ENCODE measurements around the gene FAM234B.

The FAM234B gene

DNA sequence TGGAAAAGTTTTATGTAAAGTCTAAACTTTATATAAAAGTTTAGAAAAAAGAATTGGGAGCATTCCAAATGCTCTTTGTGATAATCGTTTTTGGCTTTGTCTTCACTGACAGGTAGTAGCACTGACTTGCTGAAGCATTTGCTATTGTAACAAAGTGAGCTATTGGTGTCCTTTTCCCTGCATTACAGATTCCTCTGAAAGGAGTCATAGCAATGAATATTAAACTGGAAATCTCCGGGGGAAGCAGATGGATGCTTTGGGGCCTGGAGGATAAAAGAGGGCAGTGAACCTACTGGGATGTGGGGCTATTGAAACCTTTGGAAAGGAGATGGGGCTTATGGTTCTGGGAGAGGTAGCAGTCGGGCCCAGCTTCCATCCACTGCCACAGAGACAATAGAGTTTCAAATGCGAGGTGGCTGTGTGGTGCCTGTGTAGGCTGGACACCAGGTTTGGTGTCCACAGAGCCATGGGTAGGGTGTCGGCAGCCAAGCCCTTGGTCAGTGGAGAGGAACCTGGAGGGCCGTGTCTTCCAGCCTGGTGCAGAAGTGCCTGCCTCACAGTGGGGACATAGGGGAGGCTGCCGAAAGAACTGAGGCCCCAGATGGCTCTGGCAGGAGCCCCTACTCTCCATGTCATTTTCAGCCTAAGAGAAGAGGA, 49.1 kb downstream of the FAM234B start:
- no peak for DNase-seq (ENCODE audit: low read depth)

DNA sequence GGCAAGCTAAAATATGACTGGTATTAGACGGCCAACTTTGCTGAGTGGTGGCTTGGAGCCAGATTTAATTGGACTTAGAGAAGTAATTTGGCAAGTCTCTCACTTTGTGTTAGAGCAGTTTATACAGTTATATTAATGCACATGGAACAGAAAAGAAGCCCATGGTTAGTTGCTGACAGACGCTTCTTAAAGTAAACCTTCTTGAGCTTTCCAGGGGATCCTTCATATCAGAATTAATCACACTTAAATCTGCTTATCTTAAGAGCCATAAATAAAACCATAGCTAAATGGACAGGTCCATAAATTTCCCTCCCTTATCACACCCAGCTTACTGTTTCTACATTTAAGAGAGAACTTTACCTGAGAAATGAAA, 49.7 kb downstream of the FAM234B start:
- DNase-seq (ENCODE audit: low read depth): no peak

DNA sequence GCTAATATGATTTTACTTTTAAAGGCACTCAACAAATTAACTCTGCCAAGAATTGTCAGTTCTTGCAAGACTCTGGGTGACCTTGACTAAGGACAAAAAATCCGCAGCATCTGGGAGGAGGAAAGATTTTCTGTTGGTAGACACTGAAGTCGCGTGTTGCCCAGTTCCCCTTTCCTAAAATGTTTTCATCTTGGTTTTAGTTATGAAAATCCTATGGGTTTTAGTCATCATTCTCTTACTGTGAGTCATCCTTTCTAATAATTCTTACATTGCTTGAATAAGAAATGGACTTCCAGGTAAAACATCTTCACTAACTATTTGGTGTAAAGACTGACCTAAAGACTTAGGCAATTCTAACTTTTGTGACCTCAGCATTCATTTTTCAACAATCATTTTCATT, 50.2 kb downstream of the FAM234B start:
- DNase-seq (ENCODE audit: low read depth): peak; percentile 68

DNA sequence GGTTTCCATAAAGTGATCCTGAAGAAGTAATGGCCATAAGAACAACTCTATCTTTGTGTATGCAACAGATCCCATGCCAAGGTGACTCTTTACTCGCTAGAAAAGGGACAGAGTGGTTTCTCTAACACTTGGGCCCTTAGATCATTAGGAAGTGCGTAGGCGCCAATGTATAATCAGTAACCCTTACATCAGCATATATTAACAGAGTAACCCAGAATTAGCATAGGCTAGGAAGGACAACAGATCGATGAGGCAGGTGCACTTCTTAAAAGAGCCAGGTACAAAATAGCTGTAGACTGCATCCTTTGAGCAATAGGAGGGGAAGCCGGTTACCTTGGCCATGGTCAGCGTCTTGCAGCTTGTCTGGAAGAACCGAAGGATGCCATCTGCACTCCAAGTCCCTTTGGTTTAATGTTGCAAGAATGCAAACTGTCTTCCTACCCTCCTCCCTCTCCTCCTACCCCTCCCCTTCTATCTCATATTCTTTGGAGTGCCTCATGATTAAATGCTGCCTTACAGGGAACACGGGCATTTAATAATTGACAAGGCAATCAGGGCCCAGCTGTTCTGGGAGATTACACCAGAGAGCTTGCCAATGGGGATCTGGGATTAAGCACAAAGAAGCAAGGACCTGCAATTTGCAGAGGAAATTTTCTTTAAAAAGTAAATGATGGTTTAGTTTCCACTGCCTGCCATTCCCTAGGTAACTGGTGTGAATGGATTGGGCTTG, 51.2 kb downstream of the FAM234B start:
- DNase-seq (ENCODE audit: low read depth): no peak

DNA sequence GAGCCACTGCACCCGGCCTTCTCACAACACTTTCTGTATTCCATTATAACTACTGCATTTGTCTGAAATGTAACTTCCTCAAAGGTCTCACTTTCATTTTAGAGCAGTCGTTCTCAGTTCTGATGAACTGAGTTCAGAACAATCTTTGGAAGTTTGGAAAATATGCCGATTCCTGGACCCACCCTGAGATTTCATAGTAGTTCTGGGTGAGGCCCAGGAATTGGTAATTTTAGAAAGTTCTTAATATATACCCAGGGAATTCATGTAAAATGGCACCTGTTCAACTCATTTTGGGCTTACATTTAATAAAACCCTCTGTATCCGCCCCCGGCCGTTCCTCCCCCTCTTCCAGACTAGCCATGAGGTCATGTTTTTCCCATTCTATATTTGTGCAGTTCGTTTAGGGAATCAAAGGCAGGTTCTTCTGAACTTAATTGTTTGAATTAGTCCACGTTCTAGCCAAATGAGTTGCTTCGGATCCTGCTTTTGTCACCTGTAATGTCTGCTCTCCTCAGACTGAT, 53.4 kb downstream of the FAM234B start:
- no peak for DNase-seq (ENCODE audit: low read depth)

DNA sequence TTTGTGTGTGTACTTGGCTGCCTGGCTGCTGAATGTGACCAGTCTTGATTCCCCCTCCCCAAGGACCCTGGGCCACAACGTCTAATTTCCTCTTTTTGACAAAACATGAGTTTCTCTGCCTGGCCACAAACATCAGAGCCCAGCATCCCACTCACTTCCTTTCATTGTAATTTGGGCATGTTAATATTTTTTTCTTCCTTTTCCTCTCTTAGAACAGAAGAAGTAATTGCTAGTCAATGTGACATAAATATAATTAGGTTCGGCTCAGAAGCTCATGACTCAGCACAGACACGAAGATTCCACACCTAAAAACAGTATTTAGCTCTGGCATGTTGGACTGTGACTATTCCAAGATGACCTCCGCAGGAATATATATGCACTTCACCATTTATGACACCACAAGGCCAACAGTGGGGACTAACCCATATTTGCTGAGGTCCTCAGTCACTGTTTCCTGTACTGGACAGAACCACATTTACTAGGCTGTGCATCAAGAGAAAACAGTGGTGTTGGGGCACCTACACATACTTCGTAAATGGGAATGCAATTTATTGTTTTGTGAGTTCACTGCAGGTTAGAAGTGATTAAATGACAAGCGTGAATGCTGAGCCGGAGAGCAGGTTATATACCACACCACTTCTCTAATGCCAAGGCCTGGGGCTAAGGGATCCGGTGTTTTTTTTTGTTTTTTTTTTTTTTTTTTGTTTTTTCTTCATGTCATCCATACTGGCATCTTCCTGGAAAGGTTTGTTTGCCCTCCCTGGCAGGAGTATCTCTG, 55.1 kb downstream of the FAM234B start:
- DNase-seq (ENCODE audit: low read depth): no peak

DNA sequence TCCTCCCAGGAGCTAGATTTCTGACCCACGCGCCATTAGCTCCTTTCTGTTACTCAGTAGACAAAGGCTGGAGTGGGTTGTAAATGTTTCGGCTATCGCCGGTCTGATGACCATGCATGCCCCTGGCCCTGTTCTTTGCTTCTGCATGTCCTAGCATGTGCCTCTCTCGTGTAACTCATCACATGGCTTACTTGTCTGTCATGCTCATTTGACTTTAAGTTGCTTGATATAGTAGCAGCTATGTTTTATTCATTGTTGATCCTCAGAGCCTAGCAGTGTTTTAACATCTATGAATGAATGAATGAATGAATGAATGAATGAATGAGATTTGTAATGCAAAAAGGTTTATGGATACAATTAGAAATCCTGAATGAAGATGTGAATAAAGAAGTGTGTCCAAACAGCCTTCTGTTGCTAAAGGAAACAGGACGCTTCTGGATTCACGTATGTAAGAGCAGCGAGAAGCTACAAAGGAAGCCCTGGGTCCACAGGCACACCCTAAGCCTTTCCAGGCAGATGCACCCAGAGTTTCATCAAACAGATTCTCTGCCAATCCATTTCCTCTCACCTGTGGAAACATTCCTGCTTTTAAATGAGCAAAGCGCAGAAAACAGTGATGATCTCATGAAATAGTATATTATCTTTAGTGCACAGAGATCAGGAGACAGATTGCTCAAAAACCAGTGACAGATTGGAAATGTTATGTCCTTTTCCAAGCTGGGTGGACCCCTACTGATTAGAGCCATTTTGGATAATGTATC, 55.8 kb downstream of the FAM234B start:
- no peak for DNase-seq (ENCODE audit: low read depth)

DNA sequence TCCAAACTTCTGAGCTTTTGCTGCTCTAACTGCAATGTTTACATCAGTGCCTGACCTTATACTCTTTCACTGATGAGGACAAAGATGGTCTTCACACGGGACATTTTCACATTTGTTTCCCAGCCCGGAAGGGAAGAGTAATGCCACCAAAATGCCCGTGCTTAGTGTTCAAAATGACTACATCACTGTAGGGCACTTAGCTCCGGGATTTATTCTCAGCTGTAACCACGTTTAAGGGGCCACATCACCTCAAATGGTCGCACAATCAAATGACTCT, 56.4 kb downstream of the FAM234B start:
- DNase-seq (ENCODE audit: low read depth): no peak

DNA sequence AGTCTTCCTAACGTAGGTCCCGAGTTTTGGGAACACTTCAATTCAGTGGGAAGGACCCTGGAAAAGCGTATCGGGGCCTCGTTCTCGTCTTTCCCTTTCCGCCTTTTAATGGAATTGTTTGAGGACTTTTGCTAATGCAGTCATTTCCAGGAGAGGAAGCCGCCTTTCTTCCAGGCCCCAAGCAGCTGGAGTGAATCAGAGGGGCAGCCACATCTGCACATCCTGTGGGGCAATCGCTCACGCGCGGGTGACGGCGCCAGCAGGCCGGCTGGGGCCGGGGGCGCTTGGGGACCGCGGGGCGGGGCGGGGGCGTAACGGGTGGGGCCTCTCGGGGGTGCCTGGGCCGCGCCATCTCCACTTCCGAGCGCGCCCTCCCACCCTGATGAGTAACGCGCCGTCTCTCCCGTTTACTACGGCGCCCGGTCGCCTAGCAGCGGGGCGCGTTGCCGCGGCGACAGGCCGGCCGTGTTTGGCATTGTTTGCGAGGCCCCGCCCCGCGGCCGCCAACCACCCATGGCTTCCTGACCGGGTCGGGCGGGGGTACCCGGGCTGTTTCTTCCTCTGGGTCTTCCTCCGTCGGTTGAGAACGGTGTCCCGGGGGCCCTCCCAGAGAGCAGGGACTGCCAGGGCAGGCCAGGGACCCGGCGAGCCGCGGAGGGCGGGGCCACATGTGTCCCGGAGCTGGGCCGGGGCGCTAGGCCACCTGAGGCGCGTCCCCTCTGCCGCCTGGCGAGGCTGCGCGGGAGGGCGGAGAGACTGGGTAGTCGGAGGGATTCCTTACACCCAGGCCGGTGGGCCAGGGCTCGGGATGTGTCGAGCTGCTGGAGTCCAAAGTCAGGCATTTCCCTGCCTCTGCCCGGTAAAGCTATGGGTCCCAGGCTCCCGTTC, 56.9 kb downstream of the FAM234B start:
- DNase-seq (ENCODE audit: low read depth): peak; percentile 86

DNA sequence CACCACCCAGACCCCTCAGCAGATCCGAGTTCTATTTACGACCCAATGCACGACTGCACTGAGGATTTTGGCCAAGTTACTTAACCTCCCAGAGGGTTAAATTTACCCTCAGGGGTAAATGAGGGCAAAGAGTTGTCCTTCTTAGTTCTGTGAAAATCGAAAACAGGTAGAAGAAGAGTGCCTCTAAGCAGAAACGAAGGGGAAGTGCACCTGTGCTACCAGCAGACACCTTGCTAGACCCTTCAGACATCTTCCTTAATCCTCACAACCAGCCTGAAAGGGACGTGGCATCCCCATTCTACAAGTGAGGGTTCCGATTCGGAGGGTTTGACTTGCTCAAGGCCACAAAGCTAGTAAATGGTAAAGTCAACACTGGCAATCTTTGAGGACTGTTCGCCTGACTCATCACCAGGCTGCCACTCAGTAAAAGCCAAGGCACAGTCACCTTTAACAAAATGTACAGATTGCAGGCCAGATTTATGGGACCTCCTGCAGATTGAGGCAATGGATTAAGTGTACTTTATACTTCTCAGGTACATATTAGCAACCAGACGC, 57.7 kb downstream of the FAM234B start:
- no peak for DNase-seq (ENCODE audit: low read depth)

DNA sequence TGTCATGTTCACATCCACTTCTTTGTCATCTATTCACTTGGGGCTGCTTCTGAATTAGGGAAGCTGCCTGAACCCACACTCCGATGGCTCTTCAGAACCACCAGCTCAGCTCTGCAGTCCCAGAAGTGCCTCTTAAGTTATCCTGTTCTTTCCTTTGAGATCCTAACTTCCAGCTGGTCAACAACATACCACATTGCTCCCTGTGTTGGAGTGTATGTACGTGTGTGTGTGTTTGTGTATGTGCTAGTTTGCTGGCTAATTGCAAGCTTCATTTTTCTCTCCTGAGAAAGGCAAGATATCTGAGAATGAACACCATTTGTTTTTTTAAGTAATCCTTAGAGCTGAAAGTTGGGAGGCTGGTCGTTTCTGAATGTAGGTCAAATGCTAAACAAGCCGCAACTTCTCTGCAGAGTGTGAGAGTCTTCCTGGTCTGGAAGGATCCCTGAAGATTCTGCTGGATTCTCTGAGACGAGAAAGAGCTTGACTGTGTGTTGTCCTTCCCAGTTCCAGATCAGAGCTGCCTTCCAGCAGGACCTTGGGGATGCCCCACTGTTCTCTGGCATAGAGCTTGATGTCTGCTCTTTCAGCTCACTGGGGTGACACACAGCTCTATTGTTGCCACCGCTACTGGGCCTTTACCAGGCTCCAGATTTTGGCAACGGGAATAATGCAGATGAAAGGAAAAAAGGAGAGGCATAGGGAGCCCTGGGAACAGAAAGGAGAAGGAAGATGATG, 58.4 kb downstream of the FAM234B start:
- no peak for DNase-seq (ENCODE audit: low read depth)

DNA sequence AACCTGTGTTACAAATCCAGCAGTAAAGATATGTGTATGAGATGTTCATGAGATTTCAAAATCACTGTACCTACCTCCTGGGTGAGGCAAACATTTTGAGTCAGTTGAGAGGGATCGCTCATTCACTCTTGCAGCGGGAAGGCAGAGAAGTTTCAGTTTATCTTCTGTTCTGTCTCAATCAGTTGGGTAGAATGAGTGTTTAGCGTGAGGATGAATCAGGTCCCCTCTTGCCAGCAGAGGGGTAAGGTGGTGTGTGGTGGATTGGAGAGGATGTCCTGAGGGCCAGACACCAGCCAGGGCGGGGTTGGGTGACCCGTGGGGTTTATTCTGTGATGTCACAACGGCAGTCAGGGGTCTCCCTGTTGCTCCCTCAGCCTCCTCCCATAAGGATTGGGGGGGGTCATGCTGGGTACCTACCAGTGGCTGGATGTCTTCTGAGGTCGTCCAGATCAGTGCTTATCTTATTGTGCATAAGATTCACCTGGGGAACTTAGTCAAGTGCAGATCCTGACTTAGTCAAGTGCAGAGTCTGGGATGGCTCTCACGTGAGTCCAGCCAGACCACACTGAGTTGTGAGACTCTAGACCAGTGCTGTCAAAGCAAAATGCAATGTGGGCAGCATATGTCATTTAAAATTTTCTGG, 59.3 kb downstream of the FAM234B start, which contains the start of gene GSG1:
TSS of gene GSG1 (minus strand) at position 277 of the 643 bp plus-strand sequence. CDS start at position 122, 155 bp downstream.
- DNase-seq (ENCODE audit: low read depth): no peak

DNA sequence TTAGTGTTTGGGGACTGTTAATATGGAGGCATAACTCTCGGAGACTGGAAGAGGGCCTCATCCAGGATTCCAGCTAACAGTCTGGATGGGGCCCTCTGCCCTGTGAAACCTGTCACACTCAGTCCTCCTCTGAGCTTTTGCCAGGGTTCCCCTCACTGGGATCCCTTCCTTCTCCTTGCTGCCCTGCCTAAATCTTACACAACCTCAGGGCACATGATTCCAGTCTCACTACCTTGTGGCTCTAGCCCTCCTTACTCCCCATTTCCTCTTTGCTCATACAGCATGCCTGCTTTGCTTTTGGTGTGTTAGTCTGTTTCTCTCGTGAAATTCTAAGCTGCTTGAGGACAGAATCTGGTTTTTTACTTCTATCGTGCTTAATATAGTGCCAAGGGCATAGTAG, 60.2 kb downstream of the FAM234B start:
- DNase-seq (ENCODE audit: low read depth): no peak

DNA sequence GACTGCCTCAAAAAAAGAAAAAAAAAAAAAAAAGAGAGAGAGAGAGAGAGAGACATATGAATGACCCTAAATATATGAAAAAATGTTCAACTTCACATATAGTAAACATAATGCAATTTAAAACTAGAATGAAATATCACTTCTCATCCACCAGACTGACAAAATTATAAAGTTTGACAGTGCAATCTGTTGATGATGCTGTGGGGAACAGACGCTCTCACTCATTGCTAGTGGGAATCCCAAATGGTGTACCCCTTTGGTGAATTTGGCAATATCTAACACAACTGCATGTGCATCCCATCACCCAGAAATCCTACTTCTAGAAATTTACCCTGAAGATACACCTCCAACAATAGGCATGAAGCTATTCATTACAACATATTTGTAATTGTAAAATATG, 61.6 kb downstream of the FAM234B start:
- no peak for DNase-seq (ENCODE audit: low read depth)

DNA sequence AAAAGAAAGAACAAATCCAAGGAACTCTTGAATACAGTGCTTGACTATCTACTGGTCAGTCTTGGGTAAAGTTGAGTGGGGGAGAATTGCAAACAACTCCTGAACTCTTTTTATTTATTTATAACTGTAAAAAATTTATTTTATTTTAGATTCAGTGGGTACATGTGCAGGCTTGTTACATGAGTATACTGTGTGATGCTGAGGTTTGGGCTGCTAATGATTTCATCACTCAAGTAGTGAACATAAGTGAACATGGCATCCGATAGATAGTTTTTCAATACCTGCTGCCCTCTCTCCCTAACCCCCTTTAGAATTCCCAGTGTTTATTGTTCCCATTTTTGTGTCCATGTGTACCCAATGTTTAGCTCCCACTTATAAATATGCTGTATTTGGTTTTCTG, 62.5 kb downstream of the FAM234B start:
- DNase-seq (ENCODE audit: low read depth): no peak

DNA sequence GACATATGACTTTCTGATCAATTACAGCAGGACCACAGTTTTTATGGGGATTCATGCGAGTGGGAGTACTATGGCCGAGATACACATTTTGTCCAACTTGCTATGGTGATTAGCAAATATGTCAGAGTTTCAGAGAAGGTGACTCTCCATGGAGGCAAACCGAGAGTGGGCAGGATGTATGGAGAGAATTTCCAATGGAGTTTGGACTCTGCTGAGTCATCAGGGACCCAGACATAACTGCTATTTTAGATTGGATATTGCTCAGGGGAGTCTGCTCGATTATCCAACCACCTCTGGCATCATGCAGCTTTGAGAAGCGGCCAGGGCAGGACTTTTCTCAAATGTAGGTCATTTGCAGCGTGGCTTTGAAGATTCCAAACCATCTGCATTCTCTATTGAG, 68.8 kb downstream of the FAM234B start:
- DNase-seq (ENCODE audit: low read depth): no peak

DNA sequence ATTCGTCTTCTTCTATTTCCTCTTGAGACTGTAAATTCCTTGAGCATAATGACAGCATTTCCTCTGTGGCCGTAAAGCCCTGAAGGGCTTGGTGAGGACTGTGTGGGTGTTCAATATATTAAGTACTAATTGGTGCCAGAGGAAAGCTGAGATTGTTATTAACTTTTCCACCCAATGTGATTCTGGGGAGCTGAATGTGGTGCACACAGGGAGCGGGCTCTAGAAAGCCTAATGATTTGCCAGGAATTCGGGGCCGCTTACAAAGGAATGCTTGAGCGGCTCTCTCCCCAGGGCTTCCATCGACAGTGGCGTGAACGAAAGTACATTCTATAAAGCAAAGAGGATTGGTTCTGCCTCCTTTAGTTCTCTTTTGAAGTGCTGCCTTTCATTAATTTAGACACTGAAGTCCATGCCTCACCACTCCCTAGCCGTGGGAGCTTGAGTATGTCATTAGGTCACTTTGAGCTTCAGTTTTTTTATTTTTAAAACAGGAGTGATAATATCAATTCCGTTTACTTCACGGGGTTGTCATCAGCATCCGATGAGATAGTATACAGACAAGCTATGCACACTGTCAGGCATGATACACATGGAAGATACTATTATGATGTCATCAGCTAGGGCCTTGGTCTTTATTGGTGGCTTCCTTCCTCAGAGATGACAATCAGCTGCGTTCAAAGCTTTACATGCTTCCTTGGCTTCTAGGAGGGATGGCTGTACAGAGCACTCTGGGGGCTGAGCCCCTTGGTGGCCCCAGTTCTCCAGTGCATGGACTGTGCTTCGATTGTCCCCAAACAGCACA, 70.3 kb downstream of the FAM234B start:
- DNase-seq (ENCODE audit: low read depth): no peak

DNA sequence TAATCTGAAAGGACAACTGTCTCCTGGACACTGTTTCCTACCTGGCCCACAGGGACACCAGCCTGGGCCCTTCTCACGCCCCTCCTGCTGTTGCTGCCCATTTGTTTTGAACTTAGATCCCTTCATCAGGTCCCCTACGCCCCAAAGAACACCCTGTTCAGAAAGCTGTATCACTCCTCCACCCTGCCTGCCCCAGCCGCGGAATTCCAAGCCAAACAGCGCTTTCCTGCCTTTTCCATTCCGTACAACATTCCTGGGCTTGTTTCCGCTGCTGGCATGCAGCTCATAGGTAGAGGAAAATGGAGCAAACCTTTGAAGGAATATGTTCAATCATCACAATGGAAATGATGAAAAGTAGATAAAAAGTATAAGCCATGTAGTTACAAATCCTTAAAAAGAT, 72.1 kb downstream of the FAM234B start:
- DNase-seq (ENCODE audit: low read depth): no peak

DNA sequence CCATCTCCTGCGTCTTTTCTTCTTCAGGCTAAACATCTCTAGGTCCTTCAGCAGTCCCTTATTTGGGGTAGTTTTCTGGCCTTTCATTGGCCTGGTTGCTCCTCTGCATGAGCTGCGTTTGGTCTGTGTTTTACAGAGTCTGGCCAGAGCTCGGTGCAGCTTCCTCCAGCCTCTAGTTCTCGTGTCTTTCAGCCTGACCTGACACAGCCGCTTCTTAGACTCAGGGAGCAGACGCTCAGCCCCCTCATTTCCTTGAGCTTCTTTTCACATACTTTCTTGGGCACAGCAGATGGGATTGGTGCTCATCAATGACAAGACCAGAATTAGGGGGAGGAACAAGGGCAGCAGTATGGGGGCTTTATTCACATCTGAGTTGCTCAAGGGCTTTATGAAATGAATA, 72.8 kb downstream of the FAM234B start:
- no peak for DNase-seq (ENCODE audit: low read depth)
